ENCODE results near the gene ITPRIPL2.

DNA sequence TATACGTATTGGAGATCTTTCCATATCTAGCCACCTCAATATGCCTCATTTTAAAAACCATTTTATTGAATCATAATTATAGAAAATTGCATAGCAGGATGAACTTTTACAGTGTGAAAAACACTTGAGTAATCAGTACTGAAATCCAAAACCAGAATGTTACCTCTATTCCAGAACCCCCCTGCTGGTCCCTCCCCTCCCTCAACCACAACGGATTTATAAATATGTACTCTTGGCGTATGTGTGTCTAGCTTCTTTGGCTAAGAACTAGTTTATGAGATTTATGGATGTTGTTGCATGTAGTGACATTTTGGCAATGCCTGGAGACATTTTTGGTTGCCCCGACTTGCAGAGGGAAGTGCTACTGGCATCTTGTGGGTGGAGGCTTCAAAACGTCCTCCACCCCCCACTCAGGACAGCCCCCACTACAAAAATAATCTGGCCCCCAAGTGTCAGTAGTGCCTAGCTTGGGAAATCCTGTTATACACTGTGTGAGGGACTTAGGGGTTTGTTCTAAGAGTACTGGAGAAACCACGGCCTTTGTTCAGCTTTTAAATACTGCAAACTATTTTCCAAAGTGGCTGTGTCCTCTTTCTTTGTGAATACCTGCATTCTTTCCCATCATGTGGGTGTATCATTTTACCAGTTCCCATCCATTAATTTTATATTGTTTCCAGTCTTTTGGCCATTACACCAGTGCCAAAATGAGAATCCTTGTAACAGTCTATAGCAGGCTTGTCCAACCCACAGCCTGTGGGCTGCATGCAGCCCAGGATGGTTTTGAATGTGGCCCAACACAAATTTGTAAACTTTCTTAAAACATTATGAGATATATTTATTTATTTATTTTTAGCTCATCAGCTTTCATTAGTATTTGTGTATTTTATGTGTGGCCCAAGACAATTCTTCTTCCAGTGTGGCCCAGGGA, 23.7 kb downstream of the ITPRIPL2 start:
- TF ChIP-seq, protein P1, sequence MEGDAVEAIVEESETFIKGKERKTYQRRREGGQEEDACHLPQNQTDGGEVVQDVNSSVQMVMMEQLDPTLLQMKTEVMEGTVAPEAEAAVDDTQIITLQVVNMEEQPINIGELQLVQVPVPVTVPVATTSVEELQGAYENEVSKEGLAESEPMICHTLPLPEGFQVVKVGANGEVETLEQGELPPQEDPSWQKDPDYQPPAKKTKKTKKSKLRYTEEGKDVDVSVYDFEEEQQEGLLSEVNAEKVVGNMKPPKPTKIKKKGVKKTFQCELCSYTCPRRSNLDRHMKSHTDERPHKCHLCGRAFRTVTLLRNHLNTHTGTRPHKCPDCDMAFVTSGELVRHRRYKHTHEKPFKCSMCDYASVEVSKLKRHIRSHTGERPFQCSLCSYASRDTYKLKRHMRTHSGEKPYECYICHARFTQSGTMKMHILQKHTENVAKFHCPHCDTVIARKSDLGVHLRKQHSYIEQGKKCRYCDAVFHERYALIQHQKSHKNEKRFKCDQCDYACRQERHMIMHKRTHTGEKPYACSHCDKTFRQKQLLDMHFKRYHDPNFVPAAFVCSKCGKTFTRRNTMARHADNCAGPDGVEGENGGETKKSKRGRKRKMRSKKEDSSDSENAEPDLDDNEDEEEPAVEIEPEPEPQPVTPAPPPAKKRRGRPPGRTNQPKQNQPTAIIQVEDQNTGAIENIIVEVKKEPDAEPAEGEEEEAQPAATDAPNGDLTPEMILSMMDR (IDR thresholded peaks at IDR 0.05; ENCODE audit: low read depth, low read length): no peak
- TF ChIP-seq POLR2A (IDR thresholded peaks at IDR 0.05; ENCODE audit: extremely low read depth, insufficient read length) (no peak), MYC (IDR thresholded peaks at IDR 0.05; ENCODE audit: low read depth, low read length) (no peak)
- TF ChIP-seq, protein P2, sequence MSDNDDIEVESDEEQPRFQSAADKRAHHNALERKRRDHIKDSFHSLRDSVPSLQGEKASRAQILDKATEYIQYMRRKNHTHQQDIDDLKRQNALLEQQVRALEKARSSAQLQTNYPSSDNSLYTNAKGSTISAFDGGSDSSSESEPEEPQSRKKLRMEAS (IDR thresholded peaks at IDR 0.05; ENCODE audit: low read depth, low read length): no peak

All from NB4 (cell line).